Measurements from ENCODE around the gene ARIH2. TPM values are rescaled to one million over a fixed set of nuclear protein-coding genes. Genes with fewer than 3 reads are reported as not detected.

Gene ARIH2
- total RNA-seq, 1 experiment from 2014 or later: 76.8 TPM

DNA sequence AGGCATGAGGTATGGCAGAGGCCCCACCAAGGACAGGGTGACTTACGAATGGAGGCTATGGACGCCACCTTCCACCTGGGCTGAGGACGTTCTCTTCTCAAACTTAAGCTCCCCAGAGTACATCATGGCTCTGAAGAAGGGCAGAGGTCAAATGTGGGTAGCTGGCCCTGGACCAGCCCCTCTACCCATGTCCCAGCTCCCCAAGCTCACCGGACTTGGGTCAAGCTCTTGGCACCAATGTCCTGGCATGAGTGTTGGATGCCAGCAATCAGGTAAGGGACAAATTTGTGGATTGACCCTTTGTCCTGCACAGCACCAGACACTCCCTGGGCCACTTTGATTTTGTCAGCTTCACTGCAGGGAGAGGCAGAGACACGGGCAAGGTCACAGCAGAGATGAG lies 105.8 kb downstream of the ARIH2 start:
- TSS peak; percentile 7 for BruUV-seq (replicated peaks)
- Histone ChIP-seq H3K27me3 (replicated peaks; ENCODE audit: insufficient read depth, low read depth, low read length, poor library complexity) (no peaks in the 10 kb centered on the region), H3K4me1 (ENCODE audit: insufficient read depth, low read length, poor library complexity, severe bottlenecking) (peaks cover 6% of the 10 kb centered on the region), H3K27ac (ENCODE audit: low read depth, low read length, poor library complexity, severe bottlenecking) (no peak overlapping the region), H3K36me3 (ENCODE audit: insufficient read depth, low read length, poor library complexity, severe bottlenecking) (peaks cover 21% of the 10 kb centered on the region), H3K4me3 (ENCODE audit: low read depth, low read length, poor library complexity, severe bottlenecking) (no peak overlapping the region), H3K9me3 (ENCODE audit: low read depth, low read length, poor library complexity, severe bottlenecking) (no peaks in the 10 kb centered on the region)
- DNase-seq (ENCODE audit: low spot score): no peak
- ChIA-PET POLR2A (ENCODE audit: low non-redundant PET) (no interaction called here), CTCF (no interaction called here)
- TF ChIP-seq, protein P1, sequence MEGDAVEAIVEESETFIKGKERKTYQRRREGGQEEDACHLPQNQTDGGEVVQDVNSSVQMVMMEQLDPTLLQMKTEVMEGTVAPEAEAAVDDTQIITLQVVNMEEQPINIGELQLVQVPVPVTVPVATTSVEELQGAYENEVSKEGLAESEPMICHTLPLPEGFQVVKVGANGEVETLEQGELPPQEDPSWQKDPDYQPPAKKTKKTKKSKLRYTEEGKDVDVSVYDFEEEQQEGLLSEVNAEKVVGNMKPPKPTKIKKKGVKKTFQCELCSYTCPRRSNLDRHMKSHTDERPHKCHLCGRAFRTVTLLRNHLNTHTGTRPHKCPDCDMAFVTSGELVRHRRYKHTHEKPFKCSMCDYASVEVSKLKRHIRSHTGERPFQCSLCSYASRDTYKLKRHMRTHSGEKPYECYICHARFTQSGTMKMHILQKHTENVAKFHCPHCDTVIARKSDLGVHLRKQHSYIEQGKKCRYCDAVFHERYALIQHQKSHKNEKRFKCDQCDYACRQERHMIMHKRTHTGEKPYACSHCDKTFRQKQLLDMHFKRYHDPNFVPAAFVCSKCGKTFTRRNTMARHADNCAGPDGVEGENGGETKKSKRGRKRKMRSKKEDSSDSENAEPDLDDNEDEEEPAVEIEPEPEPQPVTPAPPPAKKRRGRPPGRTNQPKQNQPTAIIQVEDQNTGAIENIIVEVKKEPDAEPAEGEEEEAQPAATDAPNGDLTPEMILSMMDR (conservative IDR thresholded peaks at IDR 0.05; ENCODE audit: low read depth, low read length): no peak
- intact Hi-C loops (cut with micrococcal nuclease; ENCODE audit: unreplicated experiment): no loop called here

DNA sequence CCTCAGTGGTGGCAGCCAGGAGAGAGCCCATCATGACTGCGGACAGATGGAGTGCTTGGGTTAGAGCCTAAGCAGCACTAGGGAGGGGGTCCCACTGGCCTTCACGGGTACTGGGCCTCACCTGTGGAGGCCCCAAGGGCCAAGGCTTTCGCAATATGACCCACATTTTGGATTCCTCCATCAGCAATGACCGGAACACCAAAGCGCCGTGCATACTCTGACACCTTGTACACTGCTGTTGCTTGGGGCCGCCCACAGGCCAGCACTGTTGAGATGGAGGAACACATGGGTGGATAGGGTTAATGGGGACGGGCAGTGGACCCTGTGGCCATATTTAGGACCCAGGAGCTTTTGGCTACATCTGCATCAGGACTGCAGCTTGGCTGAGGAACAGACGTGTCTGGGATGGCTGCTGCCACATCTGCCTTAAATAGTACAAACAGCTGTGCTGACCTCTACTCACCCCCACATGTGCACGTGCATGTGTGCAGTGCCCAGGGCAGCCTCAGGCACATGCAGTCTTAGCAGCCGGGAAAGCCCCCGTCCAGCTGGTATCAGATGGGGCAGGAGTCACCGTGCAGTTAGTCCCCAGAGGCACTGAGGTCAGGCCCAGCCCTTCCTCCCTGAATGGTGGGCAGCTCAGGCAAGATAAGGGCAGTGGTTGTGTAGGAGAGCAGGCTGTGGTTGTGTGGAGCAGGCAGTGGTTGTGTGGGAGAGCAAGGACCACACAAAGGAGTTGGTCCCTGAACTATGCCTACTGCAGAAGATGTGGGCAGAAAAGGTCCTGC lies 106.6 kb downstream of the ARIH2 start:
- no peak for DNase-seq (ENCODE audit: low spot score)
- intact Hi-C loops (cut with micrococcal nuclease; ENCODE audit: unreplicated experiment): no loop called here
- BruUV-seq (replicated peaks): no TSS peak
- peaks cover 6% of the 10 kb centered on the region for H3K4me1 ChIP-seq (ENCODE audit: insufficient read depth, low read length, poor library complexity, severe bottlenecking)
- TF ChIP-seq, protein P1 (conservative IDR thresholded peaks at IDR 0.05; ENCODE audit: low read depth, low read length): no peak
- peaks cover 26% of the 10 kb centered on the region for H3K36me3 ChIP-seq (ENCODE audit: insufficient read depth, low read length, poor library complexity, severe bottlenecking)
- no peaks in the 10 kb centered on the region for H3K27me3 ChIP-seq (replicated peaks; ENCODE audit: insufficient read depth, low read depth, low read length, poor library complexity)
- ChIA-PET CTCF (no interaction called here), POLR2A (ENCODE audit: low non-redundant PET) (no interaction called here)
- no peak overlapping the region for H3K27ac ChIP-seq (ENCODE audit: low read depth, low read length, poor library complexity, severe bottlenecking)
- no peak overlapping the region for H3K4me3 ChIP-seq (ENCODE audit: low read depth, low read length, poor library complexity, severe bottlenecking)
- H3K9me3 ChIP-seq (ENCODE audit: low read depth, low read length, poor library complexity, severe bottlenecking): no peaks in the 10 kb centered on the region

DNA sequence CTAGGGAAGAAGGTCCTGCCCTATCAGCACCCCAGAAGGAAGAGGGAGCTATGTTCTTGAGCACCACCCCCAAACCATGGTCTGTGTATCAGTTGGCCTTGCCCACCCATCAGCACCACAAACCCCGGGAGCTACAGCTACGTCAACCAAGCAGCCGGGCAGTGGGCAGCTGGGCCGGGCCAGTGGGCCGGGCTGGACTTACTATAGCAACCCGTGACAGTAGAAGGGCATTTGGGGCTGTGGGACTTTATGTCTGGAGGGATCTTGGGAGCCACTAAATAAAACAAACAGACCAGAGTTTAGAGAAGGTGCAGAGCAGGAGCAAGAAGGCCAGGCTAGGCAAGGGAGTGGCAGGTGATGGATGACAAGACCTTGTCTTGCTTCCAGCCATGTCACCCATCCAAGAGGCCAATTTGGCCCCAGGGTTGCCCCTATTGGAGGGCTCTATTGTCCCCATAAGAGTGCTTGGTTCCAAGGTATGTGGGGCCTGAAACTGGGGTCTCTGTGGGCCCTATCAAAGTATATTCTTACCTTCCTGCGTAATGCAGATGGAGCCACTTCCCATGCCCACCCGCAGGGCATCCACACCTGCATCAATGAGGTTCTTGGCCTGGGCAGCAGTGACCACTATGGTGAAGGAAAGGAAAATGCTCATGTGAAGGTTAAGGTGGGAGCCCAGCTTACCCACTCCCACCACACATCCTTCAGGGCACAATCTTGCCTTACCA lies 107.3 kb downstream of the ARIH2 start:
- DNase-seq (ENCODE audit: low spot score): no peak
- intact Hi-C loops (cut with micrococcal nuclease; ENCODE audit: unreplicated experiment): no loop called here
- H3K36me3 ChIP-seq (ENCODE audit: insufficient read depth, low read length, poor library complexity, severe bottlenecking): peaks cover 26% of the 10 kb centered on the region
- BruUV-seq (replicated peaks): no TSS peak
- ChIA-PET POLR2A (ENCODE audit: low non-redundant PET) (no interaction called here), CTCF (no interaction called here)
- H3K27ac ChIP-seq (ENCODE audit: low read depth, low read length, poor library complexity, severe bottlenecking): no peak overlapping the region
- H3K27me3 ChIP-seq (replicated peaks; ENCODE audit: insufficient read depth, low read depth, low read length, poor library complexity): no peaks in the 10 kb centered on the region
- no peak for TF ChIP-seq EZH2 (IDR thresholded peaks at IDR 0.05; ENCODE audit: borderline replicate concordance, low read depth, low read length, poor library complexity, severe bottlenecking)
- TF ChIP-seq, protein P1 (conservative IDR thresholded peaks at IDR 0.05; ENCODE audit: low read depth, low read length): no peak
- no peaks in the 10 kb centered on the region for H3K9me3 ChIP-seq (ENCODE audit: low read depth, low read length, poor library complexity, severe bottlenecking)
- no peak overlapping the region for H3K4me3 ChIP-seq (ENCODE audit: low read depth, low read length, poor library complexity, severe bottlenecking)
- H3K4me1 ChIP-seq (ENCODE audit: insufficient read depth, low read length, poor library complexity, severe bottlenecking): peaks cover 6% of the 10 kb centered on the region
